HepG2 (cell line): ENCODE measurements around the gene C20orf204. TPM values are rescaled to one million over a fixed set of nuclear protein-coding genes. Genes with fewer than 3 reads are reported as not detected.

Source experiments
- CREBL2 ChIP-seq: sonication (generic); formaldehyde crosslinking; IDR thresholded peaks from 2 replicates; pipeline ENCODE4 v1.8.1; 2023; ENCODE audit warnings: missing genetic modification reagents, mild to moderate bottlenecking, borderline replicate concordance
- CREM ChIP-seq, 2 experiments: sonication (generic) in 1 of 2; formaldehyde crosslinking in 1 of 2; IDR thresholded peaks; 2 replicates each; pipeline versions ENCODE4 v1.4.0 to v1.6.1; 2016 to 2020; ENCODE audit warnings: antibody characterized with exemption in 1 of 2, mild to moderate bottlenecking in 1 of 2, missing genetic modification reagents in 1 of 2
- DBP ChIP-seq: sonication (generic); formaldehyde crosslinking; IDR thresholded peaks from 2 replicates; pipeline ENCODE4 v1.4.0; 2020; ENCODE audit warnings: missing genetic modification reagents; ENCODE audit errors: not compliant biosample characterization
- KDM5A ChIP-seq: fragments of 200-600 bp; sonication (generic); IDR thresholded peaks from 2 replicates; pipeline ENCODE4 v1.7.0; 2018; ENCODE audit warnings: antibody characterized with exemption, mild to moderate bottlenecking, low read length, borderline replicate concordance
- KLF13 ChIP-seq: sonication (generic); formaldehyde crosslinking; IDR thresholded peaks from 2 replicates; pipeline ENCODE4 v1.4.0; 2020; ENCODE audit warnings: mild to moderate bottlenecking, missing genetic modification reagents
- MTF1 ChIP-seq: sonication (generic); formaldehyde crosslinking; IDR thresholded peaks from 2 replicates; pipeline ENCODE4 v1.5.0; 2020; ENCODE audit warnings: missing genetic modification reagents
- NONO ChIP-seq, 2 experiments: fragments of 450-650 bp in 1 of 2; sonication (generic) in 1 of 2; formaldehyde crosslinking in 1 of 2; IDR thresholded peaks in 1 of 2; conservative IDR thresholded peaks in 1 of 2; 2 replicates each; pipeline versions ENCODE4 v1.6.1 to v1.8.0; 2017 to 2022; ENCODE audit warnings: mild to moderate bottlenecking in 1 of 2, missing genetic modification reagents in 1 of 2, moderate library complexity in 1 of 2
- NRL ChIP-seq: sonication (generic); formaldehyde crosslinking; IDR thresholded peaks from 2 replicates; pipeline ENCODE4 v1.5.0; 2020; ENCODE audit warnings: missing genetic modification reagents, mild to moderate bottlenecking, moderate library complexity, borderline replicate concordance
- PHF21A ChIP-seq: sonication (generic); formaldehyde crosslinking; IDR thresholded peaks from 2 replicates; pipeline ENCODE4 v1.5.0; 2020; ENCODE audit warnings: mild to moderate bottlenecking, missing genetic modification reagents
- RARA ChIP-seq: IDR thresholded peaks from 2 replicates; pipeline ENCODE4 v1.6.1; 2016; ENCODE audit warnings: missing genetic modification reagents, missing compliant biosample characterization
- SETDB1 ChIP-seq: sonication (generic); formaldehyde crosslinking; IDR thresholded peaks from 2 replicates; pipeline ENCODE4 v1.5.1; 2020; ENCODE audit warnings: missing genetic modification reagents, mild to moderate bottlenecking, borderline replicate concordance
- SKI ChIP-seq: fragments of 450-650 bp; IDR thresholded peaks from one replicate; pipeline ENCODE4 v1.6.1; 2018; ENCODE audit warnings: mild to moderate bottlenecking; ENCODE audit not compliant: partially characterized antibody
- SKIL ChIP-seq: sonication (generic); formaldehyde crosslinking; IDR thresholded peaks from 2 replicates; pipeline ENCODE4 v1.8.0; 2022; ENCODE audit warnings: missing genetic modification reagents, mild to moderate bottlenecking, moderate library complexity, borderline replicate concordance
- SNAI1 ChIP-seq: sonication (generic); formaldehyde crosslinking; IDR thresholded peaks from 2 replicates; pipeline ENCODE4 v1.5.0; 2020; ENCODE audit warnings: mild to moderate bottlenecking, missing genetic modification reagents, borderline replicate concordance
- SNAPC5 ChIP-seq: sonication (generic); formaldehyde crosslinking; IDR thresholded peaks from 2 replicates; pipeline ENCODE4 v1.8.1; 2023; ENCODE audit warnings: mild to moderate bottlenecking, missing genetic modification reagents, borderline replicate concordance
- SRSF9 ChIP-seq: fragments of 200-400 bp; formaldehyde crosslinking; IDR thresholded peaks from 2 replicates; pipeline ENCODE4 v1.6.1; 2018; ENCODE audit warnings: borderline replicate concordance, mild to moderate bottlenecking, low read depth, low read length; ENCODE audit not compliant: insufficient read depth, poor library complexity, severe bottlenecking
- TBL1XR1 ChIP-seq: fragments of 150-350 bp; IDR thresholded peaks from 2 replicates; pipeline ENCODE4 v1.6.1; 2014; ENCODE audit warnings: borderline replicate concordance, low read length; ENCODE audit not compliant: partially characterized antibody
- TGIF2 ChIP-seq: IDR thresholded peaks from 2 replicates; pipeline ENCODE4 v1.6.1; 2016; ENCODE audit warnings: control low read depth, missing compliant biosample characterization
- ZBTB2 ChIP-seq: sonication (generic); formaldehyde crosslinking; IDR thresholded peaks from 2 replicates; pipeline ENCODE4 v1.8.0; 2022; ENCODE audit warnings: low read depth, missing genetic modification reagents
- ZNF124 ChIP-seq: sonication (generic); formaldehyde crosslinking; IDR thresholded peaks from 2 replicates; pipeline ENCODE4 v1.4.0; 2020; ENCODE audit warnings: missing genetic modification reagents
- ZNF432 ChIP-seq: sonication (generic); formaldehyde crosslinking; IDR thresholded peaks from 2 replicates; pipeline ENCODE4 v1.5.0; 2020; ENCODE audit warnings: missing genetic modification reagents, mild to moderate bottlenecking, borderline replicate concordance
- ZNF460 ChIP-seq: sonication (generic); formaldehyde crosslinking; IDR thresholded peaks from 2 replicates; pipeline ENCODE4 v1.5.1; 2020; ENCODE audit warnings: missing genetic modification reagents, mild to moderate bottlenecking, borderline replicate concordance
- ZNF768 ChIP-seq: sonication (generic); formaldehyde crosslinking; IDR thresholded peaks from 2 replicates; pipeline ENCODE4 v1.4.0; 2020; ENCODE audit warnings: missing genetic modification reagents
- ZNF883 ChIP-seq: sonication (generic); formaldehyde crosslinking; IDR thresholded peaks from 2 replicates; pipeline ENCODE4 v1.5.1; 2020; ENCODE audit warnings: mild to moderate bottlenecking, missing genetic modification reagents; ENCODE audit errors: not compliant biosample characterization
- polyA plus RNA-seq, 8 experiments: library from polyadenylated mRNA; depleted of rRNA in 3 of 8; stranded (reverse) in 7 of 8; unstranded in 1 of 8; fragments of >200 nt; fragmentation: Illumina TruSeq in 4 of 8; extraction: Trizol in 4 of 8; gene quantifications; 2 replicates each; pipeline versions ENCODE4 v1.2.1 to v1.2.3, GENCODE V29; 2011 to 2016; ENCODE audit warnings: low read depth in 4 of 8, missing spikeins in 1 of 8, mixed read lengths in 1 of 8; ENCODE audit not compliant: insufficient read depth in 1 of 8
- total RNA-seq, 5 experiments: library from RNA; depleted of rRNA; stranded (reverse); fragments of >200 nt; fragmentation: Illumina TruSeq; extraction: Trizol; gene quantifications; 2 replicates each; pipeline ENCODE4 v1.2.3, GENCODE V29; 2016; ENCODE audit warnings: low read depth in 1 of 5

Gene C20orf204
- total and polyA plus RNA-seq, 2 of the 13 experiments (the other 11 are each of a cell fraction or from before 2014, with no cell fraction given) = 22.1 to 80.0 TPM

- TF ChIP-seq SKI (no peak), TBL1XR1 (no peak), SKIL (no peak), NONO (IDR thresholded peaks at IDR 0.05) (no peak), NONO (CRISPR knock-in tag; conservative IDR thresholded peaks at IDR 0.05) (peak; percentile 58), KDM5A (no peak), MTF1 (no peak), SNAPC5 (CRISPR knock-in tag) (0 out of 2 replicates have a peak, but pooled peaks have one; percentile 68), DBP (CRISPR knock-in tag) (no peak), TGIF2 (peak; percentile 28; the same call in 1 of the 2 replicates), SRSF9 (no peak), CREM (IDR thresholded peaks at IDR 0.05) (no peak), CREM (CRISPR knock-in tag; IDR thresholded peaks at IDR 0.05) (no peak), ZNF432 (CRISPR knock-in tag) (no peak), ZNF768 (CRISPR knock-in tag) (peak; percentile 24), ZNF460 (CRISPR knock-in tag) (no peak), SNAI1 (CRISPR knock-in tag) (peak; percentile 78; the same call in 1 of the 2 replicates), ZBTB2 (CRISPR knock-in tag) (no peak), NRL (no peak), RARA (CRISPR knock-in tag) (peak; percentile 15; the same call in 1 of the 2 replicates), CREBL2 (CRISPR knock-in tag) (no peak; the same call in 1 of the 2 replicates), KLF13 (no peak; the same call in 1 of the 2 replicates), ZNF124 (CRISPR knock-in tag) (no peak), PHF21A (CRISPR knock-in tag) (no peak; the same call in none of the 2 replicates), ZNF883 (no peak), SETDB1 (CRISPR knock-in tag) (no peak)
These were observed 5.2 kb downstream of the C20orf204 start (continued) for GRCh38 chr20:64041040-64041780.
